K562 (cell line): ENCODE results near the gene PIK3C2B. TPM values are rescaled to one million over a fixed set of nuclear protein-coding genes. Genes with fewer than 3 reads are reported as not detected.

Experiments
- ARID3B ChIP-seq: fragments of 250-450 bp; sonication (Bioruptor Pico); IDR thresholded peaks from 2 replicates; pipeline ENCODE4 v1.4.0; 2020; ENCODE audit warnings: borderline replicate concordance
- CBX2 ChIP-seq: fragments of 200-600 bp; sonication (generic); IDR thresholded peaks from one replicate; pipeline ENCODE4 v1.6.1; 2012; ENCODE audit warnings: mild to moderate bottlenecking, low read length, inconsistent platforms; ENCODE audit not compliant: insufficient read depth, poor library complexity, severe bottlenecking
- ETV6 ChIP-seq, 3 experiments: fragments of 150-350 bp in 1 of 3; sonication (generic) in 1 of 3; formaldehyde crosslinking in 1 of 3; IDR thresholded peaks; 2 replicates each; pipeline versions ENCODE4 v1.6.1 to v1.8.0; 2014 to 2022; ENCODE audit warnings: borderline replicate concordance in 2 of 3, low read depth in 2 of 3, antibody characterized with exemption in 1 of 3, low read length in 1 of 3, mild to moderate bottlenecking in 1 of 3, missing genetic modification reagents in 1 of 3
- GATA2 ChIP-seq: sonication (generic); formaldehyde crosslinking; IDR thresholded peaks from 2 replicates; pipeline ENCODE4 v1.4.0; 2020; ENCODE audit warnings: mild to moderate bottlenecking, missing genetic modification reagents
- HMG20B ChIP-seq: fragments of 250-450 bp; sonication (Bioruptor Pico); IDR thresholded peaks from 2 replicates; pipeline ENCODE4 v1.5.0; 2021; ENCODE audit warnings: mild to moderate bottlenecking
- HNRNPH1 ChIP-seq: fragments of 200-400 bp; formaldehyde crosslinking; optimal IDR thresholded peaks from 2 replicates; pipeline ENCODE3; 2017; ENCODE audit warnings: low read depth, mild to moderate bottlenecking, low read length, moderate library complexity
- MCM2 ChIP-seq: fragments of 450-650 bp; IDR thresholded peaks from 2 replicates; pipeline ENCODE4 v1.6.1; 2017; ENCODE audit warnings: low read depth, mild to moderate bottlenecking
- PML ChIP-seq: IDR thresholded peaks from 2 replicates; pipeline ENCODE4 v1.6.1; 2012; ENCODE audit warnings: low read length, inconsistent platforms
- POLR2G ChIP-seq: fragments of 200-400 bp; formaldehyde crosslinking; IDR thresholded peaks from 2 replicates; pipeline ENCODE4 v1.6.1; 2017; ENCODE audit warnings: low read depth, mild to moderate bottlenecking, antibody characterized with exemption, low read length, moderate library complexity
- SIN3A ChIP-seq, 2 experiments: fragments of 150-350 bp in 1 of 2; IDR thresholded peaks; 2 replicates each; pipeline ENCODE4 v1.6.1; 2011 to 2016; ENCODE audit warnings: borderline replicate concordance in 2 of 2, low read depth in 2 of 2, low read length in 2 of 2, mild to moderate bottlenecking in 2 of 2, moderate library complexity in 2 of 2; ENCODE audit not compliant: control insufficient read depth in 1 of 2
- TCF15 ChIP-seq: fragments of 250-450 bp; sonication (Bioruptor Pico); IDR thresholded peaks from 2 replicates; pipeline ENCODE4 v1.8.0; 2022; ENCODE audit warnings: moderate library complexity, mild to moderate bottlenecking, inconsistent platforms
- THAP12 ChIP-seq: fragments of 250-450 bp; sonication (Bioruptor Pico); IDR thresholded peaks from 2 replicates; pipeline ENCODE4 v1.9.0; 2021; ENCODE audit warnings: mild to moderate bottlenecking, inconsistent platforms
- XRCC3 ChIP-seq: fragments of 450-650 bp; IDR thresholded peaks from 2 replicates; pipeline ENCODE4 v1.6.1; 2017; ENCODE audit warnings: mild to moderate bottlenecking, moderate library complexity
- ZMIZ1 ChIP-seq, 2 experiments: fragments of 150-350 bp in 1 of 2; IDR thresholded peaks; 2 replicates each; pipeline ENCODE4 v1.6.1; 2012 to 2016; ENCODE audit warnings: low read depth in 2 of 2, low read length in 2 of 2, mild to moderate bottlenecking in 1 of 2, moderate library complexity in 1 of 2
- ZNF316 ChIP-seq: fragments of 450-650 bp; IDR thresholded peaks from 2 replicates; pipeline ENCODE4 v1.6.1; 2016
- polyA plus RNA-seq, 8 experiments: library from polyadenylated mRNA; depleted of rRNA in 4 of 8; stranded (reverse) in 5 of 8; unstranded in 3 of 8; fragments of >200 nt; fragmentation: Nextera tagmentation in 2 of 8; fragmentation: Illumina TruSeq in 1 of 8; extraction: Ambion mirVana in 2 of 8; extraction: Trizol in 1 of 8; gene quantifications; 2 replicates each; pipeline versions ENCODE4 v1.2.1 to v1.2.3, GENCODE V29; 2011 to 2014; ENCODE audit warnings: inconsistent platforms in 1 of 8, missing spikeins in 1 of 8
- total RNA-seq, 7 experiments: library from RNA; depleted of rRNA in 6 of 7; stranded (reverse); fragments of >200 nt in 6 of 7; fragmentation: Illumina TruSeq in 2 of 7; extraction: Trizol in 2 of 7; gene quantifications; 2 replicates each; pipeline versions ENCODE4 v1.2.1 to v1.2.3, GENCODE V29; 2011 to 2021; ENCODE audit warnings: low replicate concordance in 1 of 7

PIK3C2B gene
- total and polyA plus RNA-seq, 9 of the 15 experiments (the other 6 are each of a cell fraction or from before 2014, with no cell fraction given) = 0.10 to 2.9 (median 0.72) TPM

GRCh38 chr1:204465546-204466415 lies 28.8 kb downstream of the PIK3C2B start (continued):
- no peak for TF ChIP-seq ZMIZ1 (IDR thresholded peaks at IDR 0.05; ENCODE audit: low read depth in 2 of 2, low read length in 2 of 2)
- no peak for TF ChIP-seq HMG20B
- no peak for TF ChIP-seq ARID3B (CRISPR knock-in tag)
- TF ChIP-seq POLR2G = no peak
- no peak for TF ChIP-seq MCM2
- TF ChIP-seq ETV6 (IDR thresholded peaks at IDR 0.05; ENCODE audit: borderline replicate concordance in 1 of 2, low read depth in 2 of 2, low read length in 1 of 2) = no peak
- TF ChIP-seq ETV6 (CRISPR knock-in tag; IDR thresholded peaks at IDR 0.05; ENCODE audit: borderline replicate concordance) = no peak
- no peak for TF ChIP-seq XRCC3
- no peak for TF ChIP-seq THAP12 (CRISPR knock-in tag)
- TF ChIP-seq PML = no peak
- no peak for TF ChIP-seq CBX2
- TF ChIP-seq SIN3A (IDR thresholded peaks at IDR 0.05; ENCODE audit: borderline replicate concordance in 2 of 2, control insufficient read depth in 1 of 2, low read depth in 2 of 2, low read length in 2 of 2) = no peak; a peak in 1 of 4 replicates
- no peak for TF ChIP-seq ZNF316
- peak; percentile 77 for TF ChIP-seq GATA2
- TF ChIP-seq HNRNPH1 = no peak
- no peak for TF ChIP-seq TCF15 (CRISPR knock-in tag)
